ENCODE data around the gene PPIE. TPM values are rescaled to one million over a fixed set of nuclear protein-coding genes. Genes with fewer than 3 reads are reported as not detected.
"Not testable (repeated sequence)": the region's sequence is repeated elsewhere in the genome, so short reads cannot be mapped to it uniquely, and the experiment has no call there.

PPIE gene
- total RNA-seq, 4 donors from 2014 or later: 9.8 to 43.3 (median 23.5) TPM

- intact Hi-C loops (cut with DNase I; ENCODE audit: low total_unique reads): no loop called here
- DNase-seq: peak; percentile 34
- H3K4me3 ChIP-seq: peak overlapping the region in 1 of 4 donors; percentile 58
- peaks cover 0 to 14% (median 6%) of the 10 kb centered on the region in 4 donors for H3K4me1 ChIP-seq
- no peaks in the 10 kb centered on the region for H3K9me3 ChIP-seq
- H3K36me3 ChIP-seq: no peaks in the 10 kb centered on the region
- no peak overlapping the region for H3K27ac ChIP-seq
- TF ChIP-seq POLR2A (IDR thresholded peaks at IDR 0.05) (no peak), EP300 (IDR thresholded peaks at IDR 0.05; ENCODE audit: low read depth) (no peak), POLR2AphosphoS5 (IDR thresholded peaks at IDR 0.05) (no peak), CTCF (IDR thresholded peaks at IDR 0.05) (no peak)
- whole genome bisulfite sequencing, 2 donors (ENCODE audit: low coverage in 1 of 2): 46% methylated on average over 11 of the region's 11 CpGs; no CpG with 5 or more reads in 1 of the 2 donors
- H3K27me3 ChIP-seq: peaks cover 29% of the 10 kb centered on the region
- in situ Hi-C loops (cut with MboI; ENCODE audit: low pct_ligation_motif_present in 1 of 4, low pct_unique_long_range_greater_than_20kb in 1 of 4, low sequenced_read_pairs in 3 of 4): loop anchor here in 1 of 4 donors (10.0 kb wide), 1 partner anchor 293 kb away; the partner anchor contains the start of gene BMP8A
Observed at GRCh38 chr1:39787468-39787867, 48.8 kb downstream of the PPIE start.

GRCh38 chr1:39787964-39788363 lies 49.3 kb downstream of the PPIE start:
- DNase-seq; H3K36me3 ChIP-seq; intact Hi-C loops (cut with DNase I; ENCODE audit: low total_unique reads); H3K27ac ChIP-seq; H3K9me3 ChIP-seq: not testable (repeated sequence)
- Histone ChIP-seq H3K4me1 (peaks cover 0 to 14% (median 6%) of the 10 kb centered on the region in 4 donors), H3K4me3 (peak overlapping the region in 3 of 4 donors; percentile 55 to 68 (median 58)), H3K27me3 (peaks cover 29% of the 10 kb centered on the region)
- WGBS, 2 donors (ENCODE audit: low coverage in 1 of 2): 24% methylated on average over 3 of the region's 55 CpGs; no CpG with 5 or more reads in 1 of the 2 donors
- in situ Hi-C loops (cut with MboI; ENCODE audit: low pct_ligation_motif_present in 1 of 4, low pct_unique_long_range_greater_than_20kb in 1 of 4, low sequenced_read_pairs in 3 of 4): loop anchor here in 1 of 4 donors (10.0 kb wide), 1 partner anchor 293 kb away; the partner anchor contains the start of gene BMP8A

- in situ Hi-C loops (cut with MboI; ENCODE audit: low pct_ligation_motif_present in 1 of 4, low pct_unique_long_range_greater_than_20kb in 1 of 4, low sequenced_read_pairs in 3 of 4): loop anchor here in 1 of 4 donors (10.0 kb wide), 1 partner anchor 294 kb away; the partner anchor contains the start of gene BMP8A
- H3K36me3 ChIP-seq: no peaks in the 10 kb centered on the region
- H3K9me3 ChIP-seq: no peaks in the 10 kb centered on the region
- WGBS, 2 donors (ENCODE audit: low coverage in 1 of 2): 0% methylated on average over 27 of the region's 51 CpGs; no CpG with 5 or more reads in 1 of the 2 donors
- peaks cover 0 to 14% (median 6%) of the 10 kb centered on the region in 4 donors for H3K4me1 ChIP-seq
- no peak for TF ChIP-seq CTCF (IDR thresholded peaks at IDR 0.05)
- H3K4me3 ChIP-seq: peak overlapping the region; percentile 40 to 68 (median 56)
- H3K27me3 ChIP-seq: peaks cover 29% of the 10 kb centered on the region
- intact Hi-C loops (cut with DNase I; ENCODE audit: low total_unique reads): no loop called here
- peak overlapping the region; percentile 59 to 82 (median 74) for H3K27ac ChIP-seq
- DNase-seq: no peak
Observed at GRCh38 chr1:39788426-39788757, 49.7 kb downstream of the PPIE start.

GRCh38 chr1:39788758-39789570 lies 50.3 kb downstream of the PPIE start, which contains the start of gene BMP8B:
BMP8B (minus strand) TSS chr1:39788865; CDS start chr1:39788485, 380 bp downstream.
- peaks cover 29% of the 10 kb centered on the region for H3K27me3 ChIP-seq
- TF ChIP-seq POLR2A (IDR thresholded peaks at IDR 0.05) (peak; percentile 53), EP300 (IDR thresholded peaks at IDR 0.05; ENCODE audit: low read depth) (no peak), POLR2AphosphoS5 (IDR thresholded peaks at IDR 0.05) (peak; percentile 53 to 82 (median 79)), CTCF (IDR thresholded peaks at IDR 0.05) (no peak)
- 3% methylated on average over 30 of the region's 91 CpGs; no CpG with 5 or more reads in 1 of the 2 donors for WGBS, 2 donors (ENCODE audit: low coverage in 1 of 2)
- in situ Hi-C loops (cut with MboI; ENCODE audit: low pct_ligation_motif_present in 1 of 4, low pct_unique_long_range_greater_than_20kb in 1 of 4, low sequenced_read_pairs in 3 of 4) (loop anchor here in 1 of 4 donors (10.0 kb wide), 1 partner anchor 294 kb away; the partner anchor contains the start of gene BMP8A), intact Hi-C loops (cut with DNase I; ENCODE audit: low total_unique reads) (no loop called here)
- H3K36me3 ChIP-seq: no peaks in the 10 kb centered on the region
- no peaks in the 10 kb centered on the region for H3K9me3 ChIP-seq
- H3K4me1 ChIP-seq: peaks cover 0 to 14% (median 6%) of the 10 kb centered on the region in 4 donors
- H3K4me3 ChIP-seq: peak within 1 kb of the TSS; percentile 40 to 68 (median 56)
- DNase-seq: peak; percentile 82
- peak within 1 kb of the TSS; percentile 59 to 82 (median 74) for H3K27ac ChIP-seq

All from transverse colon (tissue), 4 donors.